NCI-H146 (cell line): Measurements from ENCODE around the gene IL23R.
"Not testable (repeated sequence)": the region's sequence is repeated elsewhere in the genome, so short reads cannot be mapped to it uniquely, and the experiment has no call there.

ENCODE experiments used
- DNase-seq: peaks from one replicate; lab custom pipeline; 2025; lab: John Stamatoyannopoulos, UW

Gene IL23R

DNA sequence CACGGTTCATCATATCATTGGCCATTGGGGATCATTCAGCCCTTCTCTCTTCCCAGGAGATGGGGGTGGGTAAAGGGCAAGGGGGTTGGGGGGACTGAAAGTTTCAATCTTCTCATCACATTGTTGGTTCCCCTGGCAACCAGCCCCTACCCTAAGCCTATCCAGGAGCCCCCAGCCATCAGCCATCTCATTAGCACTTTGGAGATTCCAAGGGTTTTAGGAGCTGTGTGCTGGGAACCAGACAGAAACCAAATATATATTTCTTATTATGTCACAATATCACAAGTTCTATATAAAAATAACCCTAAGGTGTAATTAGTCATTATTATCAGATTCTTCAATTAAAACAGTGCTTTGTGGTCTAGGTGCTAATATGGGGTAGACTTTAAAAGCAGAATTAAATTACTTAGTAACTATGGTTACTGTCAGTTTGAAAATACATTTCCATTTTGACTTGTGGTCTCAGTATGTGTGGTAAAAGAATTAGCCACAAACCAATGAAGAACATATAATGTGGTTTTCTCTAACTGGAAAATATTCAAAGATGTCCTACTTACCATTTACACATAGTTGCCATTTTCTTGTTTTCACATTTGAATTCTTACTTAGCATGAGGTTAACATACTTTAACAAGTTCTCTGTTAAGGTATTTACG lies 28.1 kb downstream of the IL23R start:
- DNase-seq = no peak

DNA sequence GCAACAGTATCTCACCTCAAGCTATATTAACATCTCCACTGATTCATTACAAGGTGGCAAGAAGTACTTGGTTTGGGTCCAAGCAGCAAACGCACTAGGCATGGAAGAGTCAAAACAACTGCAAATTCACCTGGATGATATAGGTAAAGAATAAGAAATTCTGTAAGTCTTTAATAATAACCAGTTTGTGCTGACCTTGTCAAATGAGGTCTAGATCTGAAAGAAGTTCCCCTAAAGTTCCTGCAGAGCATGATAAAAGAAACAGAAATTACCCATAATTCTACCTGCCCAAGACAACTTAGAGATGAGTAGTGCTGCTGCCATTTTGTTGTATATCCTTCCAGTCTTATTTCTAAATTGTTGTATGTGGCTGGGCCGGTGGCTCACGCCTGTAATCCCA lies 34.5 kb downstream of the IL23R start:
- no peak for DNase-seq

DNA sequence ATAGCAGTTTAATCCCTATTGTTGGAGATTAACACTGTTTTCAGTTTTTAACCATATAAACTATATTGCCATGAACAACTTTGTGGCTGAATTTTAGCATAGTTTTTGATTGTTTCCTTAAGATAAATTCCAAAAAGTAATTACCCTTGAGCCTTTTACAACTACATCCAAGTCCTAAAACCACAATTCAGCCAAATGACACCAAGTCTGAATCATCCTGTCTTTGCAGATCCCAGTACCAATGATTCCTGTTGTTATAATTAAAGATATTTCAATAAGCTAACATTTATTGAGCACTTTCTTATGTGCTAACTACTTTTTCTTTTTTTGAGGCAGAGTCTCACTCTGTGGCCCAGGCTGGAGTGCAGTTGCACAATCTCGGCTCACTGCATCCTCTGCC lies 35.6 kb downstream of the IL23R start:
- no peak for DNase-seq

DNA sequence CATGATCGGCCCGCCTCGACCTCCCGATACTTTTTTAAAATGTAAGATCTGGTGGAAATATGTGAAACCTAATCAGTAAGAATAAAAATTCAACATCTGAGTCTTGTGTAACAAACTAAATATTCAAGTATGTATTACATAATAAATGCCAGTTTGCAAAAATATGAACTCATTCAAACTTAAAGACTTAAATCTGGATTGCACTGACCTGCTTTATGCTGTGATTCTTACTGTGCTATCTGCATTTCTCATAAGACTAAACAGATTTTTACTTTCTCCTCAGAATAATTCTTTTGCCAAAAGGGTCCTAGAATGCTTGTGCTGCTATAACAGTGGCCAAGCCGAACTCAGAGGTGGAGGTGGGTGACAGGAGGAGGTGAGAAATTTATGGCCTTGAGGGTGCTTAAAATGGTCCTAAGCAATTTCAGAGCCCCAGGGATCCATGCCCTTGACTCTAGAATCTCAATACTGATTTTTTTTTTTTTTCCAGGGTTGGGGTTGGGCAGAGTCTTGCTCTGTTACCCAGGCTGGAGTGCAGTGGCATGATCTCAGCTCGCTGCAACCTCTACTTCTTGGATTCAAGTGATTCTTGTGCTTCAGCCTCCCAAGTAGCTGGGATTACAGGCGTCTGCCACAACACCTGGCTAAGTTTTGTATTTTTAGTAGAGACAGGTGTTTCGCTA lies 38.2 kb downstream of the IL23R start:
- no peak for DNase-seq

DNA sequence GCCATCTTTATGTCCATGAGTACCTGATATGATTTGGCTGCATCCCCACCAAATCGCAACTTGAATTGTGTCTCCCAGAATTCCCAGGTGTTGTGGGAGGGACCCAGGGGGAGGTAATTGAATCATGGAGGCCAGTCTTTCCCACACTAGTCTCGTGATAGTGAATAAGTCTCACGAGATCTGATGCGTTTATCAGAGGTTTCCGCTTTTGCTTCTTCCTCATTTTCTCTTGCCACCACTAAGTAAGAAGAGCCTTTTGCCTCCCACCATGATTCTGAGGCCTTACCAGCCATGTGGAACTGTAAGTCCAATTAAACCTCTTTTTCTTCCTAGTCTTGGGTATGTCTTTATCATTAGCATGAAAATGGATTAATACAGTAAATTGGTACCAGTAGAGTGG lies 41.1 kb downstream of the IL23R start:
- DNase-seq = not testable (repeated sequence)

DNA sequence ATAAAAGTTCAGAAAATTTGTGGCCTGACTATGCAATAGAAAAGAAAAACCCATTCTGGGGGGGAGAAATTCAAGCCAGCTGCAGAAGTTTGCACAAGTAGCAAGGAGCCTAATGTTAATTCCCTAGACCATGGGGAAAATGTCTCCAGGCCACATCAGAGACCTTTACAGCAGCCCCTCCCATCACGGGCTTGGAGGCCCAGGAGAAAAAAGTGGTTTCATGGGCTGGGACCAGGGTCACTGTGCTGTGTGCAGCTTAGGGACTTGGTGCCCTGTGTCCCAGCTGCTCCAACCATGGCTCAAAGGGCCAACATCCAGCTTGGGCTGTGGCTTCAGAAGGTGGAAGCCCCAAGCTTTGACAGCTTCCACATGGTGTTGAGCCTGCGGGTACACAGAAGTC lies 42.0 kb downstream of the IL23R start:
- no peak for DNase-seq

DNA sequence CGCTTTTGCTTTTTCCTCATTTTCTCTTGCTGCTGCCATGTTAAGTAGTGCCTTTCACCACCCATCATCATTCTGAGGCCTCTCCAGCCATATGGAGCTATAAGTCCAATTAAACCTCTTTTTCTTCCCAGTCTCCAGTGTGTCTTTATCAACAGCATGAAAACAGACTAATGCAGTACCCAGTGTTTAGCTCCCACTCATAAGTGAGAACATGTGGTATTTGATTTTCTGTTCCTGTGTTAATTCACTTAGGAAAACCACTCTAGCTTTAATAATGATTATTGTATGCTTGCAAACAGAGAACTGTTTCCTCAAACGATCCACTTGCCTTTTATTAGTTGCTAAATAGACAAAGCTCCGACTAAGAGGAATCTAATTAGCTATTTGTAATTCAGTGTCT lies 43.3 kb downstream of the IL23R start:
- no peak for DNase-seq

DNA sequence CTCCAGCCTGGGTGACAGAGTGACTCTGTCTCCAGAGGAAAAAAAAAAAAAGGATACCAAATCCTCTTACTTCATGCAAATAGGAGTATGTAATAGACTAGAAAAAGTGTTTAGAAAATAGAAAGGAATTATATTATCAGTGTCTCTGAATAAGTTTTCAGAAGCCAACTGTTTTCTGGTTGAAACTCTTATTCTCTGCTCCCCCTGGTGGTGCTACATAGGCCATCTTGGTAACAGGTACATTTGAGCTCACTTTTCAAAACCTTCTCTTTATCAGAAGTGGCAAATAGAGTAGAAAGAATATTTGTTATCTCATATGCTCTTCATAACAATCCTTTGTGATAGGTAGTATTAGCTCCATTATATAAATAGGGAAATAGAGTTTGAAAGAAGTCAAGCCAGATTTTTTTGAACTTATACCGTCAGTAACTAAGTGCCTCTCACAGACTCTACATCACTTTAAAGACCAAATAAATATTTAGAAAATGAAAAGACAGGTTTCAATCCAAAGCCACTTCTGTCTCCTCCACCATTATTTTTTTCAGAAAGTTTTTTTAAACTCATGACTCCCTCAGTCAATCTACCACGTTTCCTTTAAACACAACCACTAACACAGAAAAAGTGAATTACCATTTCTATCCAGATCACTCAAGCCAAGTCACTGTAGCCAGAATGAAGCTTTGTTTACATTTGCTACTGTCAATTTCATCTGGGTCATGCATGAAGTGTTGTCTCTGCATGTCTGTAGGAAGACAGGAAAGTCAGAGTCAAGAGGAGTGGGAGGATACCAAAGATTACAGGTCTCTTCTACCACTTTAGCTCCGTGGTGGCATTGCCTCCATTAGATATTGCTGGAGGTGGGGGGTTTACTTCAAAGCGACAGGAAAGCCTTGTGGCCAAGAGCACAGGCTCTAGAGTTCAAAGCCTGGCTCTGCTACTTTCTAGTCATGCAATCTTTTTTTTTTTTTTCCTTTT lies 45.6 kb downstream of the IL23R start:
- DNase-seq = peak; percentile 19

DNA sequence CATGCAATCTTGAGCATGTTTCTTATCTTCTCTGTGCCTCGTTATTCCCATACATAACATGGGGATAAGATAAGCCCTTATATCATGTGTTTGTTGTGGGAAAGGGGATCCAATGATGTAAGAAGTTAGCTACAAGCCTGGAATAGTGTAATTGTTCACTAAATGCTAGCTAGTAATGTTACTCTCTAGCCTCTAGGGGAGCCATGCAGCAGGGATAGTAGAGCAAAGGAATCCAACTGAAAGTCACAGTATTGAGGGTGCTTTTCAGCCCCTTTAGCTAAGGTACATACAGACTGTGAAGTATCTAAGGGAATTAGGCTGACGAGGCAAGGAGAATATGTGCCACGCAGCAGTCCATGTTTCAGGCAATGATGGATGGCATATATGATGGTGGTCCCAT lies 46.9 kb downstream of the IL23R start:
- no peak for DNase-seq

DNA sequence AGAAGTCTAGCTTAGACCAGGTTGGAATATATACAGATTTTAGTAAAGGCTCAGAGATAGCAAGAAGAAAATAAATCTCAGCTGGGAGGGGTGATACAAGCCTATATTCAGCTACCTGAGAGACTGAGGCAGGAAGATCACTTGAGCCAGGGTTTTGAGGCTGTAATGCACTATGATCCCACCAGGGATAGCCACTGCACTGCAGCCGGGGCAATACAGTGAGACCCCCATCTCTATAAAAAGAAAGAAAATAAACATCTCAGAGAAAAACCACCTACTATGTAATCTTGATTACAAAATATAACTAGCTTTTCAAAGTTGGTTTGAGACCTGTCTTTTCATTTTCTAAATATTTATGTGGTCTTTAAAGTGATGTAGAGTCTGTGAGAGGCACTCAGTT lies 47.7 kb downstream of the IL23R start:
- DNase-seq = no peak

DNA sequence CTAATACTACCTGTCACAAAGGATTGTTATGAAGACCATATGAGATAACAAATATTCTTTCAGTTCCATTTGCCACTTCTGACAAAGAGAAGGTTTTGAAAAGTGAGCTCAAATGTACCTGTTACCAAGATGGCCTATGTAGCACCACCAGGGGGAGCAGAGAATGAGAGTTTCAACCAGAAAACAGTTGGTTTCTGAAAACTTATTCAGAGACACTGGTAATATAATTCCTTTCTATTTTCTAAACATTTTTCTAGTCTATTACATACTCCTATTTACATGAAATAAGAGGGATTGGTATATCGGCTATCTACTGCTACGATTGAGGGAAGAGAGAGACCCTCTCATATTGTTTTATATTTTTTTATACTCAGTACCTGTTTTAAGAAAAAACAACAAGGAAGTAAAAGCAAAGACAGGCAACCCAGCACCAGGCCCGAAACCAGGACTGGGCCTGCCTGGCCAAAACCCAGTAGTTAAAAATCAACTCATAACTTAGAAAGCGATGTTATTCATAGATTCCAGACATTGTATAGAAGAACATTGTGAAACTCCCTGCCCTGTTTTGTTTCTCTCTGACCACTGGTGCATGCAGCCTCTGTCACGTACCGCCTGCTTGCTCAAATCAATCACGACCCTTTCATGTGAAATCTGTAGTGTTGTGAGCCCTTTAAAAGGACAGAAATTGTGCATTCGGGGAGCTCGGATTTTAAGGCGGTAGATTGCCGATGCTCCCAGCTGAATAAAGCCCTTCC lies 48.3 kb downstream of the IL23R start:
- no peak for DNase-seq

DNA sequence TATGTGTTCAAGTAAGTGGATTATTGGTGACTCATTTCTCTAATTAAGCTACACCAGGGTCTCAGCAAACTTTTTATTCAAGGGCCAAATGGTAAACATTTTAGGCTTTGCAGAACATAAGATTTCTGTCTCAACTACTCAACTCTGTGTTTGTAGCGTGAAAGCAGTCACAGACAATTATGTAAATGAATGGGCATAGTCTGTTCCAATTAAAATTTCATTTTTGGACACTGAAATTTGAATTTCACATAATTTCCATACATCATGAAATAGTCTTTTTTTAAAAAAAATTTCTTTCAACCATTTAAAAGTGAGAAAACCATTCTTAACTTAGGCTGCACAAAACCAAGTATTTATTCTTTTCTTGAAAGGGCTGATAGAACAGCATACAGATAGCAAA lies 50.1 kb downstream of the IL23R start:
- DNase-seq = no peak

DNA sequence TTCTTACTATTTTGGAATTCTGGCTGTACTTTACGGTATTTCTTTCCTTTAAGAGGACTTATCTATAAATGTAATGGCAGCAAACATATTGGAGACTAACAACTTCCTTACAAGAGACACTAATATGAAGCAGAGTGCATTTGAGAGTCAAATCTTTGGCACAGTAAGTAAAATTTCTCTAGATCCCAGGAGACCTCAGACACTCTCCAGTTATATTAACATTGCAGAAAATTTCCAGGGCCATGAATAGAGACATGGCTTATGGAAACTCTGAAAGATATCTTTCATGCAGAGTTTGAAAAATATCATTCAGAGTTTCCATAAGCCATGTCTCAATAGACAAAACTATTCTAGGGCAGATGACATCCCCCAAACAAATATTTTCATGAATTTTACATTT lies 51.2 kb downstream of the IL23R start:
- DNase-seq = no peak

DNA sequence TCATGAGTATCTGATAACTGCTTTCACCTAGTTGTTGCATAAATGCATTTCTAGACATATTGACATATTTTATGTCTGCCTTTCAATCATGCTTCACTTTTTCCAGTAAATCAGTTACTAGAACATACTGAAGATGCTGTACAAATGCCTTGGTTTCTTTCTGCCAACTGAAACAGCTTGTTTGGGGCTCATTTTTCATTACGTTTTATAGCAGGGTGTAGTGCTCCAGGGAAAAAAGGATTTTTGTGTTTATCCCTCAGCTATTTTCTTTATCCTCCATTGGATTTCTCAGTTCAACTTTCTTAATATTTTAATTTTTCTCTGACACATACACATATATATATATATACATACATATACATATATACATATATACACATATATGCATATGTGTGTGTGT lies 51.7 kb downstream of the IL23R start:
- no peak for DNase-seq

DNA sequence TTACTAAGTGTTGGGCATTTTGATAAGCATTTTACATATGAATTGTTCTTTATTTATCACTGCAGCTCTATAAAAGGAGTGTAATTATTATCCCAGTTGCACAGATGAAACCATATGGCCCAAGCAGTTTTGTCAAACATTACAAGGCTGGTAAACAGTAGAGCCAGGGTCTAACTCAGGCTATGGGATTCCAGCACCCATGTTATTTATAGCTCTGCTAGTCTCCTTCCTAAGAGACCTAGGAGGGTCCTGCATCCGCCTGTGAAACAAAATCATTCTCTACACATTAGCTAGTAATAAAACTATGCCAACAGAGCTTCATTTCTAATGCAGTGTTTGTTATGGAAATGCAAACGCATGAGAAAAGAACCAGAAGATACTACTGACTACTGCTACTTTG lies 58.6 kb downstream of the IL23R start:
- DNase-seq = no peak

DNA sequence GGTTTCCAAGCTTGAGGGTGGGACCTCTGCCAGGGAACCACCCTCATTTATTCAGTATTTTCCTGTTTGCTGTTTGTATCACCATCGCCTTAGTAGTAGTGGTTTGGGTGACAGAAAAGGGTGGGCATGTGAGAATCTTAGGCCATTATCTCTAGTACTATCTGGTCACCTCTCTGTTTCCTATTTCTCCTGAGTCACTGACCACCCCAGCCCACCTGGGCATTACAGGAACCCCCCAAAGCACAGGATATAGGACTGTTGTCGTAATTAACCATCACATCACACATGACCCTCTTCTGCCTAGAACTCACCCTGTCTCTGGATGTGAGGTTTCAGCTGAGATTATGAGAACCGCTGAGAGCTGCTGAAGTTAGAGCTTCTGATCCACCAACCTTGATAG lies 60.4 kb downstream of the IL23R start:
- no peak for DNase-seq

DNA sequence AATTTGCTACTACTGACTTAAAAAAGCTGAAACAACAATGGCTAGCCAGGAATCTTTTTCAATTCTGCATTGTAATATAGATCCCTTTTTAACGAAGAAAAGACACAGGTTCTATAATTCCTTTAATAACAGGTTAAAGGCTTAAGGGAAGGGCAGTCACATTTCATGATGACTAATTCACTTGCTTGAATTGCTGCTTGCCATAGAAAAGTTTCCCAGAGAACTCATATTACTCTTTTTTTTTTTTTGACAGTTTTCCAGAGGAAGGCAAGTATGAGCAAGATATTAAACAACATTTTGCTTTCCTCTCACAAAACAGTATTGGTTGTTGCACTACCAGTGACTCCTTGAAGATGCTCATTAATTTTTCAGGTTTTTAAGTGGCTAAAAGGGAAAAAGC lies 60.9 kb downstream of the IL23R start:
- no peak for DNase-seq

DNA sequence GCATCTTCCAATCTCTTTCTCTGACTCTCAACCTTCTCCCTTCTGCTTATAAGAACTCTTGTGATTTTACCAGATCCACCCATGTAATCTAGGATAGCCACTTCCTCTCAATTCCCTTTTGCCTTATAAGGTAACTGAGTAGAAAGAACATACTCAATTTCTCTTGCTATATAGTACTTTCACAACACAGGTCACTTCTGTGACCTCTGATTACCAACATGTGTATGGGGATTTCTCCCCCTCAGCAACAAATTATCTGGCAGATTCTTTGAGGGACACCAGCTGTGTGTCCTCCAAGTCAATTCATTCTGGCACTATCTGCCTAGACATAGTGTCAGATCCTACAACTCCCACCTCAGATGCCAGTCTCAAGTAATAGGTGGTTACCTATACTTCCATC lies 62.5 kb downstream of the IL23R start:
- DNase-seq = no peak

DNA sequence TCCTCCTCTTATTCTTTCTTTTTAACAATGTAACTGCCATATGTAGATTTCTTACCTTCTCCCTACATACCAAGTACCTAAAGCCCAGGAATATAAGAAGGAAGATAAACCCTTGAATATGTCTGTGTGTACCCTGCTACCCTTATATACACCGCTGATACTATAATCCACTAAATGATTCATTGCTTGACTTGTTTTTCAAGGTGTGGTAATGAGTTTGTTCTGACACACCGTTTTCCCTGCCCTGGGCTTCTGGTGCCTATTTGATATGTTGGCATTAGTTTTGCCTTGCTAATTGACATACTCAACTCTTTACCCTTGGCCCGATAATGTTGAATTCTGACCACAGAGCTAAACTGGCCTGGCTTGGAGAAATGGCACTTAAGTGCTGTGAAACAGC lies 64.3 kb downstream of the IL23R start:
- no peak for DNase-seq

DNA sequence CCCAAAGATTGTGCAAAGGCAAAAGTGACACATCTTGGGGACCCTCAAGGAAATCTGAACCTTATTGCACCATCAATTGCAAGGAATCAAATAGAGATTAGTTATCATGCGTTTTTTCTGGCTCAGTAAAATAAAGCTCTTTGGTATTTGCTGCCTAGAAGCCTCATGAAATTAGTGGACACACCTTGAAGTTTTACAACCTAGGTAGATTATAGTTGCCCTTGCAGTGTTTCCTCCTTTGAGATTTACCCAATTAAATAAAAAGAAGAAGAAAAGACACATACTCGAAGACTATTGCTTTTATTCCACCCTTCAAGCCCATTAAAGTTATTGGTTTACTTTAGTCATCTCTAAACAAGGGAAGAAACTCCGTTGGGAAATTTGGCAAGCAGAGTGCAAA lies 70.0 kb downstream of the IL23R start:
- DNase-seq = no peak

DNA sequence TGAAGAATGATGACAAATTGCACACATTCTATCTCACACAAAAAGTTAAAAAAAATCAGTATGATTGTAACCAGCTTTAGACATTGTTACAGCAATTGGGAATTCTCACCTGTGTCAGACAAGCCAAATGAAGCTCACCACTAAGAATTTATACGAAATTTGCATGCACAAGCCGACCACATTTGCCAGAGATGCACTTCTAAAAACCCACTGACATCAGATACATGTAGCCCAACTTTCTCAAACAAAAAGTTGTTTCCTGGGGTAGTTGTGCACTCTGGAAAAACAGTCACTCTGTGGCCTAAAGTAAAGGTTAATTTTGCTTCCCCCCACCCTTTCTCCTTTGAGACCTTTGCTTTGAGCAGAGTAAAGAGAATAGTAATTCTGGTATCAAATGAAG lies 73.5 kb downstream of the IL23R start:
- DNase-seq = no peak

DNA sequence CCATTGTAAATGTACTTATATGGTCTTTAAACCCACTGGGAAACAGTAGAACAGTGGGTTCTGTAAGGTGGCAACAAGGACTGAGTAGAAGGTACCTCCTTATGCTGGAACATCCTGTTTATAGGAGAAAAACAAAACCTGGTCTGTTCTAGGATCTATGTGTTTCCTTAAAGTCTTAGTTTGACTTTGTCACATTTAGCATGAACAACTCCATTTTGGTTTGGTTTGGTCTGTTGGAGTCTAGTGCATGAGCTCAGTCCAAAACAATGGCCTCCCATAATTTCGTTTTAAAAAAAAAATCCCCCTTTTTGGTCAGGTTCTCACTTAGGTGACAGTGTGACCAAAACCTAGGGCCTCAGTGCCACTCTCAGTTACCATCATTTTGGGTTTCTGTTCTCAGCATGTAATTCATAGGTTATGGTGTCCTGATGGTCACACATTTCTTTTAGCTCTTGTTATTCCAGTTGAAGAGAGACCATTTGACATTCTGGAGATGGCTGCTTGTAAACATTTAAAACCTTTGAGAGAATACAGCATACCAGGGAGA lies 75.0 kb downstream of the IL23R start:
- no peak for DNase-seq
